HG02678 (cell line): ENCODE data around the gene RHOD.

ENCODE experiments used
- ATAC-seq: cut with Tn5 transposase; IDR thresholded peaks from one replicate; pipeline ENCODE4 v1.9.1; 2021; ENCODE audit warnings: mild to moderate bottlenecking, moderate library complexity; ENCODE audit not compliant: unreplicated experiment

Gene RHOD

DNA sequence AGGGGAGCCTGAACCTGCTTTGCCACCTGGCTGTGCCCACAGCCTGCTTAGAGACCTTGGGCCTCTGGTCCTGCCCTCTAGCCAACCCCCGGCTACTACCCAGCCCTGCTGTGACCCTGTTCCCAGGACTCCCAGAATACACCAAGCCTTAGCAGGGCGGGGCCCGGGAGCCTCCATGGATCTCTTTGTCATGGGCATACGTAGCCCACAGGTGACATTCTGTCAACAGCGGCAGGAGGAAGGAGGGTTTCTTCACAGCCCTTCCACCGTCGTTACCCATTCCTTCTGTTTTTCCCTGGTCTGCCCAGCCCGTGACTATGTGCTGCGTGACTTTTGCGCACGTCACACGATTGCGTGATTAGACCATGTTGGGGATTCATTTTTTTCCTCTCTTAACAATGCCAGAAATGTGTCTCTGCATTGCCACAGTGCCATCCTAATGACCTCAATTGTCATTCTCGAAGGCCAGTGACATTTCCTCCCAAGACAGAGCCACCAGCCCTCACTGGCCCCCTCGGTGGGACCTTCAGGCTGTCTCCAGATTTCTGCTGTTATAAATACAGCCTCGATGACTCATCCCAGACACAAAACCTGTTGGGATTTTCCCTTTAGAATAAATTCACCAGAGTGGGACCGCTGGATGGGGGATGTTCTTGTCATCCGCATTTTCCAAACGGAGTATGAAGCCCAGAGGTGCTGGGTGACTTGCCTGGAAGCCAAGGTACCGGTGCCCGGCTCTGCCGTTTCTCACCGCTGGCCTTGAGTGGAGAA is 24.7 kb upstream of the RHOD start:
- ATAC-seq: no peak

DNA sequence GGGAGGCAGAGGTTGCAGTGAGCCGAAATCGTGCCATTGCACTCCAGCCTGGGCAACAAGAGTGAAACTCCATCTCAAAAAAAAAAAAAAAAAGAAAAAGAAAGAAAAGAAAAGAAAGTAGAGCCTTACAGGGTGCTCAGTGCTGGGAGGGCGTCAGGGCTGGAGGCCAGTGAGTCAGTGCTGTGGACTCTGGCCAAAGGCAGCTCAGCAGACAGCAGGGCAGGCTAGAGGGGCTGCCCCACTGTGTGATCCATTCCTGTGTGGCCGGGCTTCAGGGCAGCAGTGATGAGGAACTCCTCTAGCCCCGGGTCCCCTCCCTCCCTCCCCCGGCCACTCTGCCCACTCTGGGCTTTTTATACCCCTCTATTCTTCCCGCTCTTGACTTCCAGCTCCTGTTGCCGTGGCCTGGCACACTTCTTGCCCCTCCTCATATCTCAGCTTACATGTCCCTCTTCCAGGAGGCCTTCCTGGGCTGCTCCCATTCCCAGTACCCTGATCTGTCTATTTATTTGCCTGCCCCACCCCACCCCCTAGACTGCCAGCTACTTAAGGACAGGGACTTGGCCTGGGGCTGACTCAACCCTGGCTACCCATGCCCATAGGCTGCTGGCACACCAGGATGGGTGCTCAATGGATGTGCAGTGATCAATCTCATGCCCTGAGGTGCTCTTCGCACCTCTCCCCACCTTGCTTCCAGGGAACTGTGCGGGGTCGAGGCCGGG is 23.7 kb upstream of the RHOD start:
- ATAC-seq: no peak

DNA sequence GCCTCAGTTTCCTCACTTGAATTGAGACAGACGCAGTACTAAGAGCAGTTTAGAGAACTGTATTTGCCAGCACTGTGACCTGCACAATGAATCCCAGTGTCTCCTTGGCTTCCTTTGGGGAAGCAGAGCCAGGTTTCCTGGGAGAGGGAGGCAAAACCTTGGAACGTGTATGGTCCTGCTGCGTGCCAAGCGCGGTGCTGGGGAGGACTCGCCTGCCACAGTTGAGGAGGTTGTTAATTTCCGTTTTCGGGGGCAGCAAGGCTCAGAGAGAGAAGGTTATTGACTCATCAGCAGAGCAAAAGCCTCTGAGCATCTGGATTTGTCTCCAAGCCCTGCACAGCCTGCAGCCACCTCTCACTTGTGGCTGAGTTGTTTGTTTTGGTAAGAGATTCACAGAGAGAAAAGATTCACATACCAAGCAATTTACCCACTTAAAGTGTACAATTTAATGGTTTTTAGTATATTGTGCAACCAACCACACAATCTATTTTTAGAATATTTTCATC is 22.9 kb upstream of the RHOD start:
- no peak for ATAC-seq

DNA sequence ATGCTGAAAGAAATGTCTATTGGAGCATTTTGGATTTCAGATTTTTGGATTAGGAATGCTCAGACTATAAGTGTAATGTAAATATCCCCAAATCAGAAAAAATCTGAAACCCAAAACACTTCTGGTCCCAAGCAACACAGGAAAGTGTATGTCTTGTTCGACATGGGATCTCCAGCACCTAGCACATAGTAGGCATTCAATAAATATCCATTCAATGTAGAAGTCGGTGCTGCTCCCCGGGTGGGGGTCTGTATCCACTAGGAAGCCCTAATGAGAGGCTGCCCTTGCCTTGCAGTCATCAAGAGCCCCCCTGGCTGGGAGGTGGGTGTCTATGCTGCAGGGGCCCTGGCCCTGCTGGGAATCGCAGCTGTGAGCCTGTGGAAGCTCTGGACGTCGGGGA is 22.3 kb upstream of the RHOD start:
- ATAC-seq: no peak

DNA sequence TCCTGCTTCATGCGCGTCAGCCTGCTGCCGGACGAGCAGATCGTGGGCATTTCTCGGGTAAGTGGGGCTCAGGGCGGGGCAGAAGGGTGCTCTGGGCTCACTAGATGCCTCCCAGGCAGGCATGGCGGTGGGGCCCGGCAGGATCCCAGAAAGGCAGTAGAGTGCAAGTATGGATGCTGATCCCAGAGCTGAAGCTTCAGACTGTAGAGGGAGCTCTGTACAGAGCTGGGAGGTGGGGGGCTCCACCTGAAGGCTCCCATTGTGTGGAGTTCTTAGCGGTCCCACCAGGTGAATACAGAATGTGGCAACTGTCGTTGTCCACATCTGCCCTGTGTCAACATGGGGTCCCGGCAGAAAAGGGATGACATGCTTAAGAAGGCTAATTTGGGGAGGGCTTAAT is 16.5 kb upstream of the RHOD start:
- ATAC-seq: no peak

DNA sequence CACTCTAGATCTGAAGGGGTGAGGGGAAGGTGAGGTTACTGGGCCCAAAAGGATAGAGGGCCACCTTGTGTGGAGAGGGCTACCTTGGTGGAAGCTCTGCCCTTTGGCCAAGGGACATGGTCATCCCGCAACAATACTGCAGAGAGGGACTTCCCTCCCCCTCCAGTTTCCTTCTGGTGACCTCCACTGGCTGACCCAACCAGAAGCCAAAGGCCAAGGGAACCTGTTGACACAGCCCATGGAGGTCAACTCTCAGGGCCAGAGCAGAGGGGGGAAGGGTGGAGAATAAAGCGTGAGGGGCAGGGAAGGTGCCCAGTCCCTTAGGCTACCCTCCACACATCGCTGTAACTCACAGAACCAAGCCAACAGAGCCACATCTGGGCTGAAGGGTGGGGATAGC is 15.0 kb upstream of the RHOD start:
- ATAC-seq: no peak

DNA sequence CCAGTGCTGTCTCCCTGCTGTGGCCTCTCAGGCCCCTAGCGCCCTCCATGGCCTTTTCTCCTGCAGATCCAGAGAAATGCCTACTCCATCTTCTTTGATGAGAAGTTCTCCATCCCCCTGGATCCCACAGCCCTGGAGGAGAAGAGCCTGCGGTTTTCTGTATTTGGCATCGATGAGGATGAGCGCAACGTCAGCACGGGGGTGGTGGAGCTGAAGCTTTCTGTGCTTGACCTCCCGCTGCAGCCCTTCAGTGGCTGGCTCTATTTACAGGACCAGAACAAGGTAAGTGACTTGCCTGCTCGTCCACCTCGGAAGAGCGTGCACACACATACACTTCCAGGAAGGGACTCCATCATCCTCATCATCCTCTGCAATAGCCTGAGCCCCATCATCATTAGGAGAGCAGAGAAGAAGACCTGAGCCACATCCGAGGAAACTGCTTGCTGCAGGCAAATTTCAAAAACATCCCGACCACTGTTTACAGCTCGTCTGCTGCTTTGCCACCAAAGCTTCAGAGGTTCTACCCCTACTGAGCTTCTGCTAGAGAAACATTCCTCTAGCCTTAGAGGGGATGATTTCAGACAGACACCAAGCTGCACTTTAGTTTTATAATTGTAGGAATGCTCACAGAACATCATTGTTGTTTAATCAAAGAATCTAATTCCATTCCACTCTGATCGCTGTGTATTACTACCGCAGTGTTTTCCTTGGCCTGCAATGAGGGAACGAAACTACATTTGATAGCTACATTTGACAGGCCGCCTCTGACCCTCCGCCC is 12.9 kb upstream of the RHOD start:
- ATAC-seq: no peak

DNA sequence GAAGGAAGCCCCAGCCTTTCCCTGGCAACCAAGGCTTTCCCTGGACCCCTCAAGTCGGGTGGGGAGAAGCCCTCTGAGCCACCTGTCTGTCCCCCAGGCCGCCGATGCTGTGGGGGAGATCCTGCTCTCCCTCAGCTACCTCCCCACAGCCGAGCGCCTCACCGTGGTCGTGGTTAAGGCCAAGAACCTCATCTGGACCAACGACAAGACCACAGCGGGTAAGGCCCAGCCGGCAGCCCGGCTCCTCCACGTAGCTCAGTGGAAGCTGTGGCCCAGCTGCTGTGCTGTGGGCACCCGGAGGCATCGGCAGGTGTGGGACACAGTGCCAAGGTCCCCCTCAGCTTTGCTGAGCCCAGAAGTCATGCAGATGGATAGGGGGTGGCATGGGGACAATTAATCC is 12.2 kb upstream of the RHOD start:
- ATAC-seq: no peak

DNA sequence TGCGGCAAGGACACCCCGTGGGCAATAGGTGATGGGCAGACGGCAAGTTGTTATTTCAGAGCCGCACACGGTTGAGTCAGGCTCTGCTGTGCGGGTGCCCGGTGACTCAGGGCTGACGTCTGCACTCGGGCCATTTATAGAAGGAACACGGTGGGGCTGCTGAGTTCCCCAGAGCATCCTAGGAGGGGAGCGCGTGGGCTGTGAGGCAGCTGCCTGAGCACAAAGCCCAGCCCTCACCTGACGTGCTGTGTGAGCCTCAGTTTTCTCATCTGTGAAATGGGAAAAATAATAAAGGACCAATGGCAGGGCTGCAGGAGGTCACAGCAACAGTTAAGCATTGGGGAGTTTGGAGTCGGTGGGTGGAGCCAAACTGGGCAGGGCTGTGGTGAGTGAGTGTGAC is 11.3 kb upstream of the RHOD start:
- no peak for ATAC-seq

DNA sequence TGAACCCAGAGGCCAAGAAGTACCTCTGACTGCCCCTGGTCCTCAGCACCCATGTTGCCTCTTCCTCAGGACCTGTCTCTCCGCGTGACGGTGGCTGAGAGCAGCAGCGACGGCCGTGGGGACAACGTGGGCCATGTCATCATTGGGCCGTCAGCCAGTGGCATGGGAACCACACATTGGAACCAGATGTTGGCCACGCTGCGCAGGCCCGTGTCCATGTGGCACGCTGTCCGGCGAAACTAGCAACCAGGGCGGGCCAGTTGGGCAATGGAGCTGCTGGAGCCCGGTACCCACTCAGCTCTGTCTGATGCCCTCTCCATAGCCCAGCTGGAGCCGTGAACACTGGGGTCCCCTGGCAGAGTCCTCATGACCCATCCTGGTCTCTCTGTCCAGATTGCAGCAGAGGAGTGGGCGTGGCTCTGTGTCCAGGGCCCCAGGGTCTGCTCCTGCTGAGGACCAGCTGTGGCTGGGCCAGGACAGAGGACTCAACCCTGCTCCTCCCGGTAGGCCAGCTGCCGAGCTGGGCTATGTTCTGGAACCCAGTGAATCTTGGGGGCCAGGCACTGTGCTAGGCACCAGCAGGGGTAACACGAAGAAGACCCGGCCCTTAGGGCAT is 8.0 kb upstream of the RHOD start:
- no peak for ATAC-seq

DNA sequence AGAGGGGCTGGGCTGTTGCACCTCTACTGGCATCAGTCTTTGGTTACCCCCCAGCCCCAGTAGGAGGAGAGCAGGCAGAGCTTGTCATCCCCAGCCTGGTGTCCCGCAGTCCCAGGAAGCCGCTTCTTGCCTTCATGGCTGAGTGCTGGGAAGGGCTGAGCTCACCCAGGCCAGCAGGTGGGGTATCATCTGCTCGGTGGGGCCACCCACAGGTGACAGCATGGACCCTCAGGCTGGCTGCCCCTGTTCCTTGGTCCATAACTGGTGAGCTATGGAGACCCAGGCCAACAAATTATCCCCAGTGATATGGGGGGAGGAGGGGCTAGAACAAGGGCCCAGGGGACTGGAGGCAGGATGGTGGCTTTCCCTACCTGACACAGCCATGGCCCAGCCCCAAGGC is 6.5 kb upstream of the RHOD start:
- ATAC-seq: no peak

DNA sequence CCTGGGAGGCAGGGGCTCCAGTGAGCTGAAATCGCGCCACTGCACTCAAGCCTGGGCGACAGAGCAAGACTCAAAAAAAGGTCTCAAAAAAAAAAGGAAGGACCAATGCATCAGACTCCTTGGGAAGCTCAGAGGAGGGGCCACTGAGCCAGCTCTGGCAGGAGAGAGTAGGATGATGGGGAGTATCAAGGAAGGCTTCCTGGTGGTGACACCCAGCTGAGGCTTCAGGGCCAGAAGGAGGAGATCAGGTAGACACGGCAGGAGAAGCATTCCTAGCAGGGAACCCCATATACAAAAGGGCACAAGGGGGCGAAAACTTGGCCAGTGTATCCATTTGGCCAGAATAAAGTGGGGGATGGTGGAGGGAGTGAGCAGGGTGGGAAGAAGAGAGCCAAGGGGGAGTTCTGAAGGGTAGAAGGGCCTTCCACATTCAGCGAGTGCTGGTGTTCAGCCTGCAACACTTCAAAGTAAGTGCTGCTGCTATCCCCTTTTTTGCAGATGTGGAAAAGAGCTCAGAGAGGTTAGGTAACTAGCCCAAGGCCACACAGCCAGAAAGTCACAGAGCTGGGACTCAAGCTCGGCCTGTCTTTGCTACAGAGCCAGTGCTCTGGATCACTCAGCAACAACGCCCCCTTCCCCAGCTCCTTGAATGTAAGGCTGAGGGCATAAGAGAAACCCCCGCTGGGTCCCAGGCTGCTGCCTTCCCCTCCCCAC is 5.3 kb upstream of the RHOD start:
- ATAC-seq: no peak

DNA sequence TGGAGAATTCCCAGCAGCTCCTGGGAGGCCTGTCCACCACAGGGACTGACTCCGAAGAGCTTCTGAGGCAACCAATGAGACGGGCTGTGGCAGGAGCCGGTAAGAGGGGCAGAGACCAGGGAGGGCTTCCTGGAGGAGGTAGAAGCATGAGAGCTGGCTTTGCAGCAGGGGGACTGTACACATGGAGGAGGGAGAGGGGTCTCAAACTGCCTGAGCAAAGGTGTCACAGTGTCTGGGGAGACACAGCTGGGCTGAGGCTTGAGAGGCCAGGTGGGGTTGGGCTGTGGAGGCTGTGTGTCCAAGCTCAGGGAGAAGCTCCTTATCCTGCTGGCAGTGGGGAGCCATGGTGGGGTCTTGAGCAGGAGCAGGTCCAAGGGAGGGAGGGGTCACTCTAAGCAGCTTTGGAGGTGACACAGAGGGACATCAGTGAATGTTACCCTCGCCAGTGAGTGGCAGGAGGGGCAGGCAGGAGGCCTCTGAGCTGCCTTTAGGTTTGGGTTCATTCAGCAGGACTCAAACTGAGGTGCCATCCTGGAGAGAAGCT is 4.6 kb upstream of the RHOD start:
- no peak for ATAC-seq

DNA sequence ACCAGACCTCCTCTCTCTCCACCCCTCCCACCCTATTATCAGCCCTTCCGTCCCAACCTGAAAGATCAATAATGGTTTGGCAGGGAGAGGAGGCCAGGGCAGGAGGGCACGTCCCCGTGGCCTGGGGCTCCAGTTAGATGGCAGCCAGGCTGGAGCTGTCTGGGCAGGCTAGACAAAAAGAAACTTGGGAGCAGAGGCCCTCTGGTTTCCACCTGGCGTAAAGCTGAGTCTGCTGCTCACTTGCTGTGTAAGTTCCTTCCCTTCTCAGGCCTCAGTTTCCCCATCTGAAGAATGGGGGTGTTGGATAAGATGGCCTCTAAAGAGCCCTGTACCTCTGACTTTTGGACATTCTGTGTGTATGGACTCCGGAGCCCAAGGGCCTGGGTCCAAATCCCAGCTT is 3.8 kb upstream of the RHOD start:
- ATAC-seq: no peak

DNA sequence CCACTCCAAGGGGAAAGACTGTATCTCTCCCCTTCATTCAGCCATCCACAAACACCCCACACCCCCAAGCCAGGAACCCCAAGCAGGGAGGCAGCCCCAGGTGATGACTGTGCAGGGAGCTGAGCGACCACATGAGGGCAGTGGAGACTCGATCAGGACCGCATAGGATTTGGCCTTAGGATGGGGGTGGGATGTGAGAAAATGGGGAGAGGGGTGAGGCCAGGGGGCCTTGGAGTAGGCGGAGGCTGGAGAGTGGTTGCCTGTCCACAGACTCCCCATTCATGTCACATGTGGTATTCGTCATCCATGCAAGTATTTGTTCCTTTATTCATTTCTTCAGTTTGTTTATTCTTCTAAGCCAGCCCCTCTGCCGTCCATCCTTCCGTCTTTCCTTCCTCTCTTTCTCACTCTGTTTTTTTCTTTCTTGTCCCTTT is 2.7 kb upstream of the RHOD start:
- no peak for ATAC-seq

DNA sequence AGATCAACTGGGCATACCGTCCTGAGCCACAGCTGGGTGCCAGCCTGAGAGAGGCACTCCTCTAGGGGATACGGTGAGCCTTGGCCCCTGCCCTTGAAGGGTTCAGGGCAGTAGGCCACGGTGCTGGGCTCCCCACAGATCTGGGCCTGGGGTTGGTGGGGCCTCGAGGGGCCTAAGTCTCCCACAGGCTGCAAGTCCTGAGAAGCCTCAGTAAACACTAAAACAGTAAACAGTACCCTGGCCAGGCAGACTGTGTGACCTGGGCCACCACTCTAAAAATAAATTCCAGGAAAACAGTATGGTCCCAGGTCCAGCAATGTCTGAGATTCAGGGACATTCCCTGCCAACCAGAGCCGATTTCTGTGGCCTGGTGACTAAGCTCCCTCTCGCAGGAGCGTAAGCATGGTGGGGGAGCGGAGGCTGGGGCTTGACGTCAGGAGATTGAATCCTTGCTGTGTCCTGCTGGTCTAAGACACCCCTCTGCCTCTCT is 2.3 kb upstream of the RHOD start:
- ATAC-seq: no peak

DNA sequence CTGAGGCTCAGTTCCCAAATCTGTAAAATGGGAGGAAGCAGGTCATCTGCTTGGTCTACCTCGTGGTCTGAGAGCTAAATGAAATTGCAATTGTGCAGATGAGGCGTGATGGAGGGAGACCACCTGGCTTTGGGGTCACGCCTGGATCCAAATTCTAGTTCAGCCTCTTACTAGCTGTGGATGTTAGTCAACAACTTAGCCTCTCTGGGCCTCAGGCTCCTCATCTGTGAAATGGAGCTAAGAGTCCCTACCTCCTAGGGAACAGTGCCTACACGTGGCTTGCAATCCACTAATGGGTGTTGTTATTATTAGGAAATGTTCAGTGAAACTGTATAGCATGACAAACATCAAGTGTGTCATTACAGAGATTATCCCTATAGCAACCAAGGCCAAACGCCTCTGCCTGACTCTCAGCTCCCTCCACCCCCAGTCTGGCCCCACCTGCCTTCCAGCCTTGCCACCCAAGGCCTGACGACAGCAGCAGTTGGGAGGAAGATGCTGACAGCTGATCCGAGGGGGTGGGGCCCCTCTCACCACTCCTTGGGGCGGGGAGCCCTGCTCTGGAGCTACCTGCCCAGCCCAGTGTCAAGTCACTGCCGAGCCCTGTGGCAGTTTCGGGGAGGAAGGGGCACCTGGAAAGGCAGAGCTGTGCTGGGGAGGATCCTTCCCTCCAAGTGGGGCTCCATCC is 1.7 kb upstream of the RHOD start:
- no peak for ATAC-seq

DNA sequence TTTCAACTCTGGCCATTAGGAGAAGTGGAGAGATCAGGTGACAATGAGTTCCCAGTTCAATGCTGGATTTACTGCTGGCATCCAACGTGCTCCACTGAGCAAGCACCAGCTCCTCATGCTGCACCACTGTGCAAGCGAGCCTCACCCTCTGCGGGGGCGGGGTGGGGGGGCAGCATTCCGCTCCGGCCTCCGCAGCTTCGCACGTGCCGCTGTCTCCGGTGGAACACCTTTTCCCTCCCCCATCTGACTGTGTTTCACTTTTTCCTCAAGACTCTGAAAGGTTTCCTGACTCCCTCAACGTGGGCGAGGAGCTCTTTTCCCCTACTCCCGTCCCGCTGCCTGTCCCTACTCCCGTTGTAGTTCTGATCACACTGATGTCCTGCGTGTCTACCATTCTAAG is 835 bp upstream of the RHOD start:
- ATAC-seq: no peak

DNA sequence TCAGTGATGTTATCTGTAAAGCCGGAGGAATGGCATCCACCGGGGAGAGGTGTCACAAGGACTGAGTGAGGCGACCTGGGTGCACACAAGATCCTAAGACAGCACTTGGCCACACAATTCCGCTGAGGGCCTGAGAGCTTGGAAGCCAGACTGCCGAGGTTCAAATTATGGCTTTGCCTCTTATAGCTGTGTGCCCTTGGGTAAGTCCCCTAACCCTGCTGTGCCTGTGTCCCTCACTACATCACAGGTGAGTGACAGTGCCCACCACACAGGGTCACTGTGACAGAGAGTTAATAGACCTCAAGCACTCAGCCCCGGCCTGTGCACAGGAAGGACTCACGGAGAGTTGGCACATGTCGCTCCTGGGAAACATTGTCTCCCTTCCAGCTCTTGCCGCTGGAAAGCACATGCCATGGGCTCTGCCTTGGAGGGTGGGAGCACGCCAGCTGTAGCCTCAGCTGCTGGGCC is 592 bp downstream of the RHOD start:
- no peak for ATAC-seq
